GM19193 (cell line): ENCODE data around the gene SETD2.

ENCODE experiments used
- POLR2A ChIP-seq: IDR thresholded peaks from 4 replicates; pipeline ENCODE4 v1.6.1; 2011; ENCODE audit not compliant: insufficient read depth, insufficient read length; ENCODE audit errors: extremely low read depth

Gene SETD2

DNA sequence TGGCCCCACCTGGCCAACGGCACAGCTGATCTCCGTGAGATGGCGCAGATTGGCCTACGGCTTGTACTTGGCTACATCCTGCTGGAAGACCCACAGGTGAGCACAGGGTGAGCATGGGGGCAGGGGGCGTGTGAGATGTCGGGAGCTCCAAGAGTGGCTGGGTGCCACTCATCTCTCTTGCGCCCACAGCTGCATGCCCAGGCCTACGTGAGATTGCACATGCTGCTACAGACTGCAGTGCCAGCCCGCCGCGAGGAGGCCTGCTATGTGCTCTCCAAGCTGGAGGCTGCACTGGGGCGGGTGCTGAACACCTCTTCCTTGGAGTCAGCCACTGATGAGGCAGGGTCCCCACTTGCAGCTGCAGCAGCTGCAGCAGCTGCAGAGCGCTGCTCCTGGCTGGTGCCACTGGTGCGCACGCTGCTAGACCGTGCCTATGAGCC is 162.2 kb downstream of the SETD2 start:
- no peak for TF ChIP-seq POLR2A

DNA sequence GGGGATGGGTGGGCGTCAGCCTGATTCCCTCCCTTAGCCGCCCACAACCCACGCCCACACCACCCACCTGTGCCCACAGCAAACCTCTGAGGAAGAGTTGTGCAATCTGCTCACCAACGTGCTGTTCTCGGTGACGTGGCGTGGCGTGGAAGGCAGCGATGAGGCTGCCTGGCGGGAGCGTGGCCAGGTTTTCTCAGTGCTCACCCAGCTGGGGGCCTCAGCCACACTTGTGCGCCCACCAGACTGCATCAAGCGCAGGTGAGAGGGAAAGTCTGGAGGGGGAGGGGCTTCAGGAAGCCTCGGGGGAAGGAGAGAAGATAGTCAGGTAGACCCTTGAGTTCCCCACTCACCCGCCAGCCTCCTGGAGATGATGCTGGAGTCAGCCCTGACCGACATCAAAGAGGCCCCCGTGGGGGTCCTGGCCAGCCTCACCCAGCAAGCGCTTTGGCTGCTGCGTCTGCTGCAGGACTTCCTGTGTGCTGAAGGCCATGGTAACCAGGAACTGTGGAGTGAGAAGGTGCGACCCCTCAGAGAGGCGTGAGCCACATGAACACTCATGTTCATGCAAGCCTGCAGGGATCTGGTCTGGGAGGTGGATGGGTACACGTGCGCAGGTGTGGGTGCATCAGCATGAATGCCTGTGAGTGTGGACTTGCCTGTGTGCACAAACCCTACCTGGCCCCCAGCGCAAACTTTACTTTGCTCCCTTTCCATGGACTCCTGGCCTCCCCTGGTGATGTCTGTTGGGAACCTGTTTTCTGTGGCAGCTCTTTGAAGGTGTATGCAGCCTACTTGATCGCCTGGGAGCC is 162.8 kb downstream of the SETD2 start:
- no peak for TF ChIP-seq POLR2A

DNA sequence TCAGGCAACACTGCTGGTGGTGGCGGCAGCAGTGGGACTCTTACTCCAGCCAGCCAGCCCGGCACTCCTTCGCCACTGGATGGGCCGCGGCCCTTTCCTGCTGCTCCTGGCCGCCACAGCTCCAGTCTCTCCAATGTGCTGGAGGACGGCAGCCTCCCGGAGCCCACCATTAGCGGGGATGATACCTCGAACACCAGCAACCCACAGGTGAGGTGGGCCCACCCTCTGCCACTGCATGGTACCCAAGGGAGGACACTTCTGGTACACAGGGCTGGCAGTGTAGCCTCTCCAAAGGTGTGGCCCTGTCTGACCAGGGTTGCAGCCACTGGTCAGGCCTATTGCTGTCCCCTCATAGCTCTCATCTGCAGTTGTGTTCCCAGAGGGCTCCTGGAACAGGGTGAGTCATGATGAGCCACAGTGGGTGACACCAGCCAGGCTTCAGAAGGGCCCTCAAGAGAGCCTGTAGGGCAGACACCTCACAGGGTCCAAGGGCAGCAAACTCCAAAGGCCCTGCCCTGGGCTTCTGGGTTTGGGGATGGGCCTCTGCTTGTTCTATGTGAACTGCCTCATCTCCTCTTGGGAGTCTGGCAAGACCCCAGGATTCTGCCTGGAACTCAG is 163.6 kb downstream of the SETD2 start:
- TF ChIP-seq POLR2A = no peak

DNA sequence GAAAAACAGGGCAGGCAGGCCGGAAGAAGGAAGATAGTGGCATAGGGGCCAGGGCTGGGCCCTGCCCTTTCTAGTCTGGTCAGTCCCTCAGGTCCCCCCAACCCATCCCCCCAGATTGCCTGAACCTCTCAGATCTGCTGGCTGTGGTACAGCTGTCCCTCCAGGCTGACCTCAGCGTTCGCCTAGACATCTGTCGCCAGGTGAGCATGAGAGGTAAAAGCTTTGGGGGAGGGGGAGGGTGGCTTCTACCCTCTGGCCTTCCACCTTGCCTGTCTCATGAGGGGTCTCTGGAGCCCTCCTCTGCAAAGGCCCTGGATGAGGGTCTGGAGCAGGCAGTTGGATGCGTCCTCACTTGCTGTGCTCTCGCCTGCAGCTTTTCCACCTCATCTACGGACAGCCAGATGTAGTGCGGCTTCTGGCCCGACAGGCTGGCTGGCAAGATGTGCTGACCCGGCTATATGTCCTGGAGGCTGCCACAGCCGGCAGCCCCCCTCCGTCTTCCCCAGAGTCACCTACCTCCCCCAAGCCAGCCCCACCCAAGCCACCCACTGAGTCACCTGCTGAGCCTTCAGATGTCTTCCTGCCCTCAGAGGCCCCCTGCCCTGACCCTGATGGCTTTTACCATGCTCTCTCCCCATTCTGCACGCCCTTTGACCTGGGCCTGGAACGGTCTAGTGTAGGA is 164.3 kb downstream of the SETD2 start:
- TF ChIP-seq POLR2A = no peak

DNA sequence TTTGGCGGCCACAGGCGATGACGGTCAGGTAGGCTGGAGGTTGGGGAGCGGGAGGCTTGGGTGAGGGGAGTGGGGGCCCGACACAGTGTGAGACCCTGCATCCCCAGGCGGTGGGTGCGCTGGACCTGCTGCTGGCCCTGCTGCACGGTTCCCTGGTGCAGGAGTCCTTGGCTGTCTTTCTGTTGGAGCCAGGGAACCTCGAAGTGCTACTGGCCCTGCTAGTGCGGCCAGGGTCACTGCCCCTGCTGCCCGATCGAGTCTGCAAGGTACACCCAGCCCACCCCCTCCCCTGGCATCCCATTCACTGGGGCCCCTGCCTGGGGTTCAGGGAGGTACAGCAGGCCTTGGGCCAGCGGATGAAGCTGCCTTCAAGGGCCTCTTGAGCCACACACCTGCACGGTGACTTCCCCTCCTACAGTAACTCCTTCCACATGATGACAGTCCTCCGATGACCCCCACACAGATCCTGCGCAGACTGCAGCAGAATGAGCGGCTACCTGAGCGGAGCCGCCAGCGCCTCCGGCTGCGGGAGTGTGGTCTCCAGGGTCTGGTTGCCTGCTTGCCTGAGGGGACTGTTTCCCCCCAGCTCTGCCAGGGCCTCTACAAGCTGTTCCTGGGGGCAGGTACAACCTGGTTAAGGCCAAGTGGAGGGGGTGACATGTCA is 164.9 kb downstream of the SETD2 start:
- no peak for TF ChIP-seq POLR2A

DNA sequence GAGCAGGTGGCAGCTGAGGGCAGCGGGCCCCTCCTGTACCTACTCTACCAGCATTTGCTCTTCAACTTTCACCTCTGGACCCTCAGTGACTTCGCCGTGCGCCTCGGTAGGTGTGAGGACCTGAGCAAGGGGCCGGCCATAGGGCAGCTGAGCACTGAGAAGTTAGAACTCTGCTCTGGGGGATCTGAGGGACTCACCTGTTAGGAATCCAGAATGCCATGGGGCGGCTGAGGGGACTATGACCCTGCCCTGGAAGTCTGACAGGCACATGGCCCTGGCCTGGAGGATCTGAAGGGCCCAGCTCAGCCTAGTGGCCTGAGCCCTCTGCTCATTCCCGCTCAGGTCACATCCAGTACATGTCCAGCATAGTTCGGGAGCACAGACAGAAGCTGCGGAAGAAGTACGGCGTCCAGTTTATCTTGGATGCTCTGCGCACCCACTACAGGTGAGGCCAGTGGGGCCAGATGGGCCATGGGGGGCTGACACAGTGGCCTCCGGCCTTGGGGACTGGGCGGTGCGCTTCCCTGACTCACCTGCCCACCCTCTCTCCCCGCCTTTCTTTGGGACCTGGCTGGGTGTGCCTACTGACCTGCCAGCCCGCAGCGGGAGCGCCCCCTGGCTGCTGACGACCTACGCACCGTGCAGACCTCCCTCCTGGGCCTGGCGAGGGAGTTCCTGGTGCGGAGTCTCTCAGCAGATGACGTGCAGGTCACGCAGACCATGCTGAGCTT is 165.6 kb downstream of the SETD2 start:
- no peak for TF ChIP-seq POLR2A

DNA sequence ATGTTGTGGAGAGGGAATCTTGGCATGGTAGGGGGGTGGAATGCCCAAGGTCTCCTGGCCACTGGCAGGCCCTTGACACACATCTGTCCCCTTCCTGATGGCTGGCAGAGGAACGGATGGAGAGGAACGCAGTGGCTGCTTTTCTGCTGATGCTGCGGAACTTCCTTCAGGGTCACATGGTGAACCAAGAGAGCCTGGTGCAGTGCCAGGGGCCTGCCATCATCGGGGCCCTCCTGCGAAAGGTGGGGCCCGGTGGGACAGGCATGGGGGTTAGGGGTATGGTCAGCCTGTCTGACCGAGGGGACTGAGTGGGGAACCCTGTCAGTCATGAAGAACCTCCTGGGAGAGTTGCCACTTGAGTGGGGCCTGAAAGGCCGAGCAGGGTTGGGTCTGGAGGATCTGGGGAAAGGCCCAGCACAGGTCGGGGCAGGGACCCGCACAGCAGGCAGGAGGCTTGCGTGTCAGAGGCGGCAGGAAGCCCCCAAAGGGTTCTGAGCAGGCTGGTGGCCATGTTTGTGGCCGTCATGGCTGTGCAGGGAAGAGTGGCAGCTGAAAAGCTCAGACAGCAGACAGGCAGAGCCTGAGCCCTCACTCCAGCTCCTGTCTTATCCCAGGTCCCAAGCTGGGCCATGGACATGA is 166.3 kb downstream of the SETD2 start:
- TF ChIP-seq POLR2A = no peak

DNA sequence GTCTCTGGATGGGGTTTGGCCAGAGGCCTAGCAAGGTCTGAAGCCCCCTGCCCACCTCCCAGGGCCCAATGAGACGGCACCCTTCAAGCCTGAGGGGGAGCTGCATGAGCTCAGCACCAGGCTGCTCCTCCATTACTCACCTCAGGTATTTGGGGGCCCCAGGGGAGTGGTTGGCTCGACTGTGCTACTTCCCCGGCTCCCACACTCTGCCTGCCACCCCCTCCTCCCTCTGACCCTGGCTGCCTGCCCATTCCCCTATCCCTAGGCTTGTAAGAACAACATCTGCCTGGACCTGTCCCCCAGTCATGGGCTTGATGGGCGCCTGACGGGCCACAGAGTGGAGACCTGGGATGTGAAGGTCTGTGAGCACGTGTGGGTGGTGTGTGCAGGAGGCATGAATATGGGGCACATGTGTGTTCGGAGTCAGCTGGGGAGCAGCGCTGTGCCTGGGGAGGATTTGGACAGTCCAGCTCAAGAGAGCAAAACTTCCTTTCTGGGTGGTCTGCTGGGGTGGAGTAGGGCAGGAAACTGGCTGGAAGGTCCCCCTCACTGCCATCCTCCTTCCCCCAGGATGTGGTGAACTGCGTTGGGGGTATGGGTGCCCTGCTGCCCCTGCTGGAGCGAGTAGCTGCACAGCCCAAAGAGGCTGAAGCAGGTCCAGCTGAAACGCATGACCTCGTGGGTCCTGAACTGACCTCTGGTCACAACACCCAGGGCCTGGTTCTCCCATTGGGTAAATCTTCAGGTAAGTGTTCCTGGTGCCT is 167.0 kb downstream of the SETD2 start:
- no peak for TF ChIP-seq POLR2A

DNA sequence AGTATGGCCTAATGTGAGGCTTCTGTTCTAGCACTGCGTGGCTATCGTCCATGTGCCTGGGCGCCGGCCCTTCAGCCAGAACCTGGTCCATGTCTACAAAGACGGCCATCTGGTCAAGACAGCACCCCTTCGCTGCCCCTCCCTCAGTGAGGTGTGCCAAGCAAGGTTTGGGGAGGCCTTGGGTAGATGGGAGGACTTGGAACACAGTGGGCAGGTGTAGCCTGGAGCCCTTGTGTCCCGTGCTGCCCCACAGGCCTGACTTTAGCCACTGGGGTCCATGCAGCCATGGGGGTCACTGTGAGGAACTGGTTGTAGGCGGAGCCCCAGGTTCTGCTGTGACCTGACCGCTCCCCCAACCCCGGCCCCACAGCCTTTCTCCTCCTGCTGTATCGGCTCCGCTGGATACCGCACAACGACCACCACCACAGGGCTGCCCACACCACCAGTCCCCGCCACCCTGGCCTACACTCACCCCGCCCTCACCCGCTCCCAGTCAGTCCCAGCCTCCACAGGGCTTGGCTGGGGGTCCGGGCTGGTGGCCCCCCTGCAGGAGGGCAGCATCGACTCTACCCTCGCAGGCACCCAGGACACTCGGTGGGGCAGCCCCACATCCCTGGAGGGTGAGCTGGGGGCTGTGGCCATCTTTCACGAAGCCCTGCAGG is 167.9 kb downstream of the SETD2 start:
- no peak for TF ChIP-seq POLR2A

DNA sequence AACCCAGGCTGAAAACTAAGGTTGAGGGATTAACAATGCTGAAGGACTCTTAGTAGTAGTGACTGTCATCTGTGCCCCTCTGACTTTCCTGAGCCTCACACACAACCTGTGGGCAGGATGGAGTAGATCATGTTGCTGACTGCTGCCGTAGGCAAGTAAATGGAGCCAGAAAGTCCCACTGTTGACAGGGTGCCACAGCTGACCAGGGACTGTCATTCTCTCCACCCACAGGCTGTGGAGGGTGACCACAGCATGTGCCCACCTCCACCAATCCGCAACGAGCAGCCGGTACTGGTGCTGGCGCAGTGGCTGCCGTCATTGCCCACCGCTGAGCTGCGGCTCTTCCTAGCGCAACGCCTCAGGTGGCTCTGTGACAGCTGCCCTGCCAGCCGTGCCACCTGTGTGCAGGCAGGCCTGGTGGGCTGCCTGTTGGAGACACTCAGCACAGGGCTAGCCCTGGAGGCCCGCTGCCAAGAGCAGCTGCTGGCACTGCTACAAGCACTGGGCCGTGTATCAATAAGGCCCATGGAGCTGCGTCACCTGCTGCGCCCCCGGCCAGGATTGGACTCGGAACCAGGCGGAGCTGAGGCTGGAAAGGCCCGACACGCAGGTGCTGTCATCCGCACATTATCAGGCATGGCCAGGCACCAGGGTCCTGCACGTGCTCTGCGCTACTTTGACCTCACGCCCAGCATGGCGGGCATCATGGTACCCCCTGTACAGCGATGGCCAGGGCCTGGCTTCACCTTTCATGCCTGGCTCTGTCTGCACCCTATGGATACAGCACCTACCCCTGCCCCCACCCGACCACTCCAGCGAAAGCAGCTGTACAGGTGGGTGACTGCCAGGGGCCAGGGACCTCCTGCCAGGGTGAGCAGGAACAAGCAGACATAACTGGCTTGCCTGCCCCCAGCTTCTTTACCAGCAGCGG is 168.8 kb downstream of the SETD2 start:
- TF ChIP-seq POLR2A = no peak

DNA sequence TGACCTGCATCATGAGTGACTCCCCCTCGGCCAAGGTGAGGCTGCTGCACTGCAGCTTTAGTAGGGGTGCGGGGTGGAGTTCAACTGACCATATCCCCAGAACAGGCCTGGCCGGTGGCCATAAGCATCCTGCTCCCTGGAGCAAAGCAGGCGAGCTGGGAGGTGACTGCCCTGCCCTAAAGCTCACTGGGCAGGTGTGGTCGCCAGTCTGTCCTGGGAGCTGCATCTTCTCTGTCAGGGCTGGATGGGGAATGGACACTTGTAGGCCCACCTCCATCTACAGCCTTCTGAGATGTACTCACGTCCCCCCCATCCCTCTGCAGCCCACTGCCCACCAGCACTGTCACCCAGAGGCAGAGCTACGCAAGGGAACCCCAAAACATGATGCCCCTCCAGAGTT is 169.9 kb downstream of the SETD2 start:
- TF ChIP-seq POLR2A = no peak

DNA sequence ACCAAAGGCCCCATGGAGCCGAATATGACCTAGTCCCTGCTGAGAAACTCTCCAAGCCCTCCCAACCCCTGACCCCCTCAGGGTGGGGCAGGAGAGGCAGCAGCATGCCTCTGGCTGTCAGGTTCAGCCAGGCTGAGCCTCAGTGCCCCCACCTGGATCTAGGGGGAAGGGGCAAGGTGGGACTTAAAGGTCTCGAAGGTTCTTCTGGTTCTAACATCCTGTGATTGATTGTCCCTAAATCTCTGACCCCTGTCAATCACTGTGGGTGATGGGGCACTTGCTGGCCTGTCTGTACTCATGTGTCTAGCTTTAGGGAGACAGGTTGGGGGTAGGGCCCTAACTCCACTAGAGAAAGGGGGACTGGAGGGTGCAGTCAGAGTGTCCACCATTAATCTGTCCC is 170.6 kb downstream of the SETD2 start:
- TF ChIP-seq POLR2A = no peak
